Stimulated activated CD4-positive, alpha-beta T cell treated with anti-CD3 and anti-CD28 coated beads, Interleukin-4, amount 100 ng/mL, for 4 hours (primary cell): Measurements from ENCODE around the gene KRTAP2-3.

Experiments
- DNase-seq, 2 experiments: peaks; one replicate each; pipeline ENCODE4 v3.0.0-alpha.2; 2020

Gene KRTAP2-3

GRCh38 chr17:41026715-41027471, 33.0 kb downstream of the KRTAP2-3 start, which contains the start of gene KRTAP1-5:
KRTAP1-5 (minus strand) TSS chr17:41027208; CDS start chr17:41027155, 53 bp downstream.
- no peak for DNase-seq

- DNase-seq = no peak
Observed at GRCh38 chr17:41024697-41025096, 35.2 kb downstream of the KRTAP2-3 start.

- no peak for DNase-seq
Observed at GRCh38 chr17:41020336-41020735, 39.6 kb downstream of the KRTAP2-3 start.

- no peak for DNase-seq
Observed at GRCh38 chr17:41019415-41019814, 40.5 kb downstream of the KRTAP2-3 start.

- no peak for DNase-seq
Observed at GRCh38 chr17:41018541-41018940, 41.4 kb downstream of the KRTAP2-3 start.

- no peak for DNase-seq
Observed at GRCh38 chr17:41016578-41017215, 43.2 kb downstream of the KRTAP2-3 start.

GRCh38 chr17:41015454-41015853, 44.5 kb downstream of the KRTAP2-3 start:
- DNase-seq = no peak

GRCh38 chr17:41013606-41014005, 46.3 kb downstream of the KRTAP2-3 start:
- no peak for DNase-seq

GRCh38 chr17:41013181-41013580, 46.7 kb downstream of the KRTAP2-3 start:
- no peak for DNase-seq

- DNase-seq = no peak
Observed at GRCh38 chr17:41012326-41013120, 47.4 kb downstream of the KRTAP2-3 start.

GRCh38 chr17:41010441-41010840, 49.5 kb downstream of the KRTAP2-3 start:
- no peak for DNase-seq

- no peak for DNase-seq
Observed at GRCh38 chr17:41009936-41010335, 50.0 kb downstream of the KRTAP2-3 start.

GRCh38 chr17:41009301-41009760, 50.6 kb downstream of the KRTAP2-3 start:
- DNase-seq = no peak
